Neuronal stem cell (in vitro differentiated cells): ENCODE data around the gene MYH7.

Experiments
- DNase-seq: peaks from one replicate; pipeline ENCODE4 v3.0.0-alpha.2; 2013; ENCODE audit warnings: low spot score
- H2AFZ ChIP-seq: one replicate; pipeline ENCODE4 v1.6.1; 2013; ENCODE audit warnings: mild to moderate bottlenecking, low read length, inconsistent platforms
- H2AK5ac ChIP-seq: 2 replicates; pipeline ENCODE4 v1.6.1; 2013; ENCODE audit warnings: low read depth, mild to moderate bottlenecking, inconsistent platforms, low read length, moderate library complexity, mixed read lengths
- H2BK120ac ChIP-seq: 2 replicates; pipeline ENCODE4 v1.6.1; 2013; ENCODE audit warnings: low read depth, mild to moderate bottlenecking, inconsistent platforms, low read length, moderate library complexity, mixed read lengths
- H2BK12ac ChIP-seq: one replicate; pipeline ENCODE4 v1.6.1; 2013; ENCODE audit warnings: low read length, inconsistent platforms
- H2BK15ac ChIP-seq: 2 replicates; pipeline ENCODE4 v1.6.1; 2013; ENCODE audit warnings: mild to moderate bottlenecking, low read length, inconsistent platforms, mixed read lengths
- H2BK5ac ChIP-seq: one replicate; pipeline ENCODE4 v1.6.1; 2013; ENCODE audit warnings: inconsistent platforms, mild to moderate bottlenecking, low read length, moderate library complexity
- H3K14ac ChIP-seq: one replicate; pipeline ENCODE4 v1.6.1; 2013; ENCODE audit warnings: low read length, inconsistent platforms
- H3K18ac ChIP-seq: 2 replicates; pipeline ENCODE4 v1.6.1; 2013; ENCODE audit warnings: low read length, inconsistent platforms
- H3K23ac ChIP-seq: 2 replicates; pipeline ENCODE4 v1.6.1; 2013; ENCODE audit warnings: low read depth, mild to moderate bottlenecking, mixed read lengths, low read length, inconsistent platforms; ENCODE audit not compliant: poor library complexity
- H3K27ac ChIP-seq: replicated peaks from 3 replicates; pipeline ENCODE4 v1.5.1; 2013; ENCODE audit warnings: low read length, inconsistent platforms
- H3K27me3 ChIP-seq, 3 experiments: 2 replicates each; pipeline ENCODE4 v1.6.1; 2013; ENCODE audit warnings: low read length in 3 of 3, mild to moderate bottlenecking in 2 of 3, inconsistent platforms in 1 of 3, low read depth in 1 of 3, mixed read lengths in 1 of 3, moderate library complexity in 1 of 3; ENCODE audit not compliant: control insufficient read depth in 3 of 3, insufficient read depth in 3 of 3
- H3K36me3 ChIP-seq, 2 donors: replicated peaks in 1 of 2; 2 replicates each; pipeline ENCODE4 v1.6.1; 2013; ENCODE audit warnings: low read length in 2 of 2; ENCODE audit not compliant: control insufficient read depth in 2 of 2, insufficient read depth in 2 of 2
- H3K4ac ChIP-seq: 2 replicates; pipeline ENCODE4 v1.6.1; 2013; ENCODE audit warnings: inconsistent platforms, mild to moderate bottlenecking, low read length, moderate library complexity
- H3K4me1 ChIP-seq, 2 donors: 1 replicate in 1 of 2; 2 replicates in 1 of 2; pipeline ENCODE4 v1.6.1; 2013; ENCODE audit warnings: low read length in 2 of 2, low read depth in 1 of 2; ENCODE audit not compliant: control insufficient read depth in 2 of 2, insufficient read depth in 1 of 2
- H3K4me2 ChIP-seq: one replicate; pipeline ENCODE4 v1.6.1; 2013; ENCODE audit warnings: mild to moderate bottlenecking, low read length, inconsistent platforms; ENCODE audit not compliant: insufficient read depth, poor library complexity, severe bottlenecking
- H3K4me3 ChIP-seq, 2 donors: 2 replicates each; pipeline ENCODE4 v1.5.1; 2013; ENCODE audit warnings: low read length in 2 of 2, mild to moderate bottlenecking in 2 of 2, inconsistent platforms in 1 of 2, moderate library complexity in 1 of 2
- H3K79me1 ChIP-seq: one replicate; pipeline ENCODE4 v1.6.1; 2013; ENCODE audit warnings: low read depth, mild to moderate bottlenecking, inconsistent platforms, low read length, moderate library complexity
- H3K9ac ChIP-seq: one replicate; pipeline ENCODE4 v1.6.1; 2013; ENCODE audit warnings: mild to moderate bottlenecking, low read depth, low read length, inconsistent platforms; ENCODE audit not compliant: poor library complexity
- H3K9me3 ChIP-seq, 2 donors: replicated peaks in 1 of 2; 2 replicates each; pipeline versions ENCODE3 to v1.6.1; 2013; ENCODE audit warnings: low read length in 2 of 2, mild to moderate bottlenecking in 2 of 2, inconsistent platforms in 1 of 2, low read depth in 1 of 2, mixed read lengths in 1 of 2, moderate library complexity in 1 of 2; ENCODE audit not compliant: control insufficient read depth in 2 of 2, insufficient read depth in 1 of 2
- H4K8ac ChIP-seq: one replicate; pipeline ENCODE4 v1.6.1; 2013; ENCODE audit warnings: low read depth, mild to moderate bottlenecking, inconsistent platforms, low read length, moderate library complexity
- H4K91ac ChIP-seq: one replicate; pipeline ENCODE4 v1.6.1; 2013; ENCODE audit warnings: low read length, low read depth, mild to moderate bottlenecking, inconsistent platforms; ENCODE audit not compliant: poor library complexity
- WGBS, 2 donors: extraction: QIAGEN DNeasy Blood & Tissue Kit; methylation state at CpG; one replicate each; pipeline ENCODE4 v1.1.7; 2013; ENCODE audit warnings: missing lambda C conversion rate in 2 of 2, mixed read lengths in 1 of 2; ENCODE audit not compliant: insufficient read length in 2 of 2, insufficient replicate concordance in 1 of 2; ENCODE audit errors: extremely low coverage in 2 of 2; 5-methylcytosine and 5-hydroxymethylcytosine counted together

The MYH7 gene

GRCh38 chr14:23446291-23446851, 10.9 kb upstream of the MYH7 start:
- Histone ChIP-seq H3K18ac (peak overlapping the region; percentile 42), H3K4me1 (peaks cover 8 to 18% of the 10 kb centered on the region in 2 donors), H4K8ac (no peak overlapping the region), H4K91ac (no peak overlapping the region), H2BK5ac (no peak overlapping the region), H3K14ac (no peak overlapping the region), H3K4me2 (no peak overlapping the region), H2BK12ac (no peak overlapping the region), H3K79me1 (no peaks in the 10 kb centered on the region), H3K9ac (no peak overlapping the region), H3K27ac (no peak overlapping the region), H2AK5ac (peak overlapping the region; percentile 13), H2BK120ac (no peak overlapping the region), H3K4me3 (no peak overlapping the region), H2BK15ac (no peak overlapping the region), H3K4ac (no peak overlapping the region), H3K23ac (no peak overlapping the region), H3K9me3 (no peaks in the 10 kb centered on the region), H2AFZ (no peak overlapping the region), H3K27me3 (peaks cover 0 to 21% (median 0%) of the 10 kb centered on the region in 3 experiments), H3K36me3 (no peaks in the 10 kb centered on the region)
- DNase-seq = no peak
- WGBS, 2 donors = no CpG with 5 or more reads among the region's 4 CpGs

- H2BK120ac ChIP-seq = no peak overlapping the region
- H3K27ac ChIP-seq = no peak overlapping the region
- H3K9me3 ChIP-seq = no peaks in the 10 kb centered on the region
- no peak overlapping the region for H2BK5ac ChIP-seq
- no peak overlapping the region for H3K23ac ChIP-seq
- DNase-seq = no peak
- peaks cover 8 to 18% of the 10 kb centered on the region in 2 donors for H3K4me1 ChIP-seq
- no peak overlapping the region for H3K4me2 ChIP-seq
- H3K4me3 ChIP-seq = no peak overlapping the region
- H3K9ac ChIP-seq = no peak overlapping the region
- peaks cover 0 to 19% (median 0%) of the 10 kb centered on the region in 3 experiments for H3K27me3 ChIP-seq
- no peak overlapping the region for H2AFZ ChIP-seq
- H3K14ac ChIP-seq = no peak overlapping the region
- H3K4ac ChIP-seq = no peak overlapping the region
- H3K36me3 ChIP-seq = no peaks in the 10 kb centered on the region
- H3K79me1 ChIP-seq = no peaks in the 10 kb centered on the region
- no peak overlapping the region for H2BK15ac ChIP-seq
- H4K8ac ChIP-seq = no peak overlapping the region
- no peak overlapping the region for H2AK5ac ChIP-seq
- H4K91ac ChIP-seq = no peak overlapping the region
- no CpG with 5 or more reads among the region's 4 CpGs for WGBS, 2 donors
- no peak overlapping the region for H3K18ac ChIP-seq
- no peak overlapping the region for H2BK12ac ChIP-seq
These were observed 10.3 kb upstream of the MYH7 start for GRCh38 chr14:23445773-23446172.

GRCh38 chr14:23444314-23444713, 8.9 kb upstream of the MYH7 start:
- no peaks in the 10 kb centered on the region for H3K36me3 ChIP-seq
- no peak overlapping the region for H3K27ac ChIP-seq
- no peak overlapping the region for H3K4me2 ChIP-seq
- no peak overlapping the region for H3K18ac ChIP-seq
- no peak overlapping the region for H4K8ac ChIP-seq
- H2BK12ac ChIP-seq = no peak overlapping the region
- no peak for DNase-seq
- H2BK120ac ChIP-seq = no peak overlapping the region
- H4K91ac ChIP-seq = no peak overlapping the region
- H2BK15ac ChIP-seq = no peak overlapping the region
- no peak overlapping the region for H3K23ac ChIP-seq
- H2AK5ac ChIP-seq = no peak overlapping the region
- H3K4me3 ChIP-seq = no peak overlapping the region
- H3K14ac ChIP-seq = no peak overlapping the region
- H3K9me3 ChIP-seq = no peaks in the 10 kb centered on the region
- H2BK5ac ChIP-seq = no peak overlapping the region
- H3K27me3 ChIP-seq = peaks cover 0 to 19% (median 0%) of the 10 kb centered on the region in 3 experiments
- H2AFZ ChIP-seq = no peak overlapping the region
- H3K4ac ChIP-seq = no peak overlapping the region
- no CpG with 5 or more reads among the region's 1 CpG for WGBS, 2 donors
- H3K79me1 ChIP-seq = no peaks in the 10 kb centered on the region
- no peak overlapping the region for H3K9ac ChIP-seq
- H3K4me1 ChIP-seq = peaks cover 9 to 20% of the 10 kb centered on the region in 2 donors

- no peak overlapping the region for H4K91ac ChIP-seq
- H3K27me3 ChIP-seq = peaks cover 0 to 17% (median 0%) of the 10 kb centered on the region in 3 experiments
- no peak overlapping the region for H2AFZ ChIP-seq
- no peak overlapping the region for H3K23ac ChIP-seq
- H3K27ac ChIP-seq = no peak overlapping the region
- no peaks in the 10 kb centered on the region for H3K79me1 ChIP-seq
- no peak overlapping the region for H2BK5ac ChIP-seq
- no peak overlapping the region for H3K4me2 ChIP-seq
- peaks cover 13 to 25% of the 10 kb centered on the region in 2 donors for H3K4me1 ChIP-seq
- DNase-seq = no peak
- H3K36me3 ChIP-seq = no peaks in the 10 kb centered on the region
- H4K8ac ChIP-seq = no peak overlapping the region
- no peak overlapping the region for H3K9ac ChIP-seq
- no peak overlapping the region for H3K14ac ChIP-seq
- no peak overlapping the region for H2BK12ac ChIP-seq
- no peaks in the 10 kb centered on the region for H3K9me3 ChIP-seq
- no peak overlapping the region for H2AK5ac ChIP-seq
- no peak overlapping the region for H3K4ac ChIP-seq
- H2BK120ac ChIP-seq = no peak overlapping the region
- no CpG with 5 or more reads among the region's 6 CpGs for WGBS, 2 donors
- H3K4me3 ChIP-seq = no peak overlapping the region
- no peak overlapping the region for H3K18ac ChIP-seq
- no peak overlapping the region for H2BK15ac ChIP-seq
These were observed 8.4 kb upstream of the MYH7 start for GRCh38 chr14:23443881-23444280.
